Breast epithelium (tissue), 3 donors: Measurements from ENCODE around the gene SP1.

Source experiments
- POLR2A ChIP-seq: fragments of 450-650 bp; IDR thresholded peaks from one replicate; pipeline ENCODE4 v1.6.1; 2016; ENCODE audit warnings: antibody characterized with exemption, mild to moderate bottlenecking, moderate library complexity
- POLR2AphosphoS5 ChIP-seq, 3 donors: sonication (generic); formaldehyde crosslinking; IDR thresholded peaks; one replicate each; pipeline ENCODE4 v1.6.1; 2017; ENCODE audit warnings: antibody characterized with exemption in 3 of 3
- TF ChIP-seq, protein P1 (sequence below), 3 donors: fragments of 450-650 bp; IDR thresholded peaks; one replicate each; pipeline ENCODE4 v1.5.1; 2016 to 2017; ENCODE audit warnings: antibody characterized with exemption in 3 of 3, mild to moderate bottlenecking in 3 of 3, moderate library complexity in 3 of 3

DNA sequence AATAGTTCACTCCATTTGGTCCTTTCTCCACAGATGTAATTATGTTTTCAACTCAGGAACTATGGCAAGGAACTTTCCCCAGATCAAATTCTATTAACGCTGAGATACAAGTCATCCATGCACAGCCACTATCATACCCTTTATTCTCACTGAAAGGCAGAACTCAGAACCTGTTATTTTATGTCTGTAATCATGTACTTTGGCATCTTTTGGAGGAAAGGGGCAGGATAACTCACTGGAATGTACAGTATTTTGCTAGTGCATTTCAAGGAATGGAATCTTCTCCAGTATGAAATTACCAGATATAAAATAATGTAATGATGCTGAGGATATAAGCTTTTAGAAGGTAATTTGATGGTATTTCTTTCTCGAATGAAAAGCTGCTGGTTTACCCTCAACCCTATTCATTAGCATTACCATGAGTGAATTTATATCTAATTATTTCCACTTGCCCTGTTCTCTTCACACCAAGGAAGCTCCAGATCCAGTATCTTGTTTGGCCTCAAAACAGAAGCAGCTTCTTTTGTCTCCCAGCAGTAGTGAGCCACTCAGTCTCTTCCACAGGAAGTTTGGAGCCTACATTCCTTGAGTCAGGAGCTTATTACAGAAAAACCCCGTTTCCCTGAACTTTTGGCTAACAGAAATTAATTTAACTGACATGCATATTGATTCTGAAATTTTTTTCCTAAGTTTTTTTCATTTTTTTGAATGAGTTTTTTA is 33.7 kb downstream of the SP1 start:
- TF ChIP-seq POLR2A (no peak), POLR2AphosphoS5 (IDR thresholded peaks at IDR 0.05) (no peak)
- TF ChIP-seq, protein P1, sequence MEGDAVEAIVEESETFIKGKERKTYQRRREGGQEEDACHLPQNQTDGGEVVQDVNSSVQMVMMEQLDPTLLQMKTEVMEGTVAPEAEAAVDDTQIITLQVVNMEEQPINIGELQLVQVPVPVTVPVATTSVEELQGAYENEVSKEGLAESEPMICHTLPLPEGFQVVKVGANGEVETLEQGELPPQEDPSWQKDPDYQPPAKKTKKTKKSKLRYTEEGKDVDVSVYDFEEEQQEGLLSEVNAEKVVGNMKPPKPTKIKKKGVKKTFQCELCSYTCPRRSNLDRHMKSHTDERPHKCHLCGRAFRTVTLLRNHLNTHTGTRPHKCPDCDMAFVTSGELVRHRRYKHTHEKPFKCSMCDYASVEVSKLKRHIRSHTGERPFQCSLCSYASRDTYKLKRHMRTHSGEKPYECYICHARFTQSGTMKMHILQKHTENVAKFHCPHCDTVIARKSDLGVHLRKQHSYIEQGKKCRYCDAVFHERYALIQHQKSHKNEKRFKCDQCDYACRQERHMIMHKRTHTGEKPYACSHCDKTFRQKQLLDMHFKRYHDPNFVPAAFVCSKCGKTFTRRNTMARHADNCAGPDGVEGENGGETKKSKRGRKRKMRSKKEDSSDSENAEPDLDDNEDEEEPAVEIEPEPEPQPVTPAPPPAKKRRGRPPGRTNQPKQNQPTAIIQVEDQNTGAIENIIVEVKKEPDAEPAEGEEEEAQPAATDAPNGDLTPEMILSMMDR (IDR thresholded peaks at IDR 0.05), result no peak
